Endometrial microvascular endothelial cells (primary cell): ENCODE data around the gene CASP3. TPM values are rescaled to one million over a fixed set of nuclear protein-coding genes. Genes with fewer than 3 reads are reported as not detected.
"Not testable (repeated sequence)": the region's sequence is repeated elsewhere in the genome, so short reads cannot be mapped to it uniquely, and the experiment has no call there.

Source experiments
- in situ Hi-C: cut with HindIII; loops from 2 replicates; pipeline ENCODE4 v1.10.0; 2017; ENCODE audit warnings: low sequenced_read_pairs, low pct_unique_long_range_greater_than_20kb; ENCODE audit errors: inconsistent ontology term
- total RNA-seq: library from RNA; depleted of rRNA; stranded (reverse); fragments of >200 nt; gene quantifications from one replicate; pipeline ENCODE4 v1.2.3, GENCODE V29; 2015; ENCODE audit errors: inconsistent ontology term

CASP3 gene
- total RNA-seq, 1 donor from 2014 or later: 50.5 TPM

DNA sequence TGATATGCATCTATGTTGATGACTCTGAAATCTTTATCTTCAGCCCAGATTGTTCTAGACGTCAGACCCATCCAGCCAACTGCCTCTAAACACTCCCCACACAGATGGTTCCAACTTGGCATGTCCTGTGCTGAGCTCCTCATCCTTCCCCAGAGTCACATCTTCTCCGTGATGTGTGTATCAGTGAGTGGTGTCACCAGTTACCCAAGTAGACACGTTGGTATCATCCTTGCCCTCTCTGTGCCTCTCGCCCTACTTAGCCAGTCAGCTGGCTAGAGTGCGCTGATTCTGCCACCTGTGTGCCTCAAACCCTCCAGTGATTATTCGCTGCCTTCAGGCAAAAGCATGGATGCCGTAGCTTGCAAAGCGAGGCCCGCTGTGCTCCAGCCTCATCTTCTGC, 18.8 kb upstream of the CASP3 start:
- in situ Hi-C loops: no loop called here

DNA sequence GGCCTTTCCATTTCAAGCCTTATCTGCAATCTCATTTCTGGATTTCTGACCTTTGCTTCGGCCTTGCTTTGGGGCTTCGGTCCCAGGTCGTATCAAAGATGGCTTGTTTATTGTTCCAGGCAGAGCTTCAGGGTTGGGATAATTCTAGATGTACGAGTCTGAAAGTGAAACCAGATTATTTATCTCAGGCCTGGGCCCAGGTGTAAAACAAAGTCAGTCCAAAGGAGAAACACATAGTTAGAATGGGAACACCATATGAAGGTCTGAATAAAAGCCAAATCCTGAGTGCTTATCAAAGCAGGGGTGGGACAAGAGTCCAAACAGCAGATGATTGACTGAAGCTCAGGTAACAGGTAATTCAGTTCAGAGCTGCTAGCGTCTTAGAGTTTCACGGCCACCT, 17.4 kb upstream of the CASP3 start:
- in situ Hi-C loops: no loop called here

DNA sequence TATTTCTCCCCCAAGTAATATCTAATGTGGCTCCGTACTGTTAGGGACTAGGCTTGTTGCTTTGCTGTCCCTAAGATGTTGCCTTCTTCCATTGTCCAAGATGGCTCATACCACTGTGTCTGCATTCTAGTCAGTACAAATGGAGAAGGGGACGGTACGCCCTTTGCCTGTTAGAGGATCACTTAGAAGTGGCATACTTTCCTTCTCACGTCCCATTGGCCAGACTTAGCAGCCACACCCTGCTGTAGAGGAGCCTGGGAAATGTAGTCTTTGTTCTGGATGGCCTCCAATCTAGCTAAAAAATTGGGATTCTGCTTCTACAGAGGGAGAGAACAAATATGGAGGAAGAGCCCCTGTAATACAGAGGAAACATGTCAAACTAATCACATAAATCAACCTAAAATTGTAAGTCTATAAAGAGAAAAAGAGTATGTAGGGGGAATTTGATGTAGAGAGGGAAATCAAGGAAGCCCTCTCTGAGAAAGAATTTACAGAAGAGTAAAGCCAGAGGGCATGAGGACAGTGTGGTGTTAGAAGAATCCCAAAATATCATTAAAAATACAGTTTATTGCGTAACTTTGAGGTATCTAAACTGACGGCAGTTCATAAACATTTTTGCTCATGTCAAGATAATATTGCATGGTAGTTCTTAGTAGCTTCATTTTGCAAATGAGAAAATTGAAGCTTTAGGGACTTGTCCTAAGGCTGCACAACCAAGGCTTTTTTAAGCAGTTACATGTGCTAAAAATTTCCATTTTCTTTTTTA, 15.4 kb upstream of the CASP3 start:
- in situ Hi-C loops: no loop called here

DNA sequence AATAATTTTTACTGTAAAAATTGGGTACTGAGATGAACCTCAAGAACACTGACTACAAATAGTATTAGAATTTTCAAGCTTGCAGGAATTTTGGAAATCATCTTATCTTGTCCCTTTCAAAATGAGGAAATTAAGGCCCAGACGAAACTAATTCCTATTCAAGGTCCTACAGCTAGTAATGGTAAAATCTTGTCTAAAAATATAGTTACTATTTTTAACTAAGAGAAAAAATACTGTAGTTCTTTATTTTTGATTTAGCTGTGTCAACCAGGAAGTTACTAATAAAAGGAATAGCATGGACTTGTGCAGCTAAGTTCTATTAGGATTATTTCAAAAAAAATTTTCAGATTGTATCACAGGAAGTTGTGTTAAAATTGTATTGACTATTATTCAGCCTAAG, 13.0 kb upstream of the CASP3 start:
- in situ Hi-C loops: no loop called here

DNA sequence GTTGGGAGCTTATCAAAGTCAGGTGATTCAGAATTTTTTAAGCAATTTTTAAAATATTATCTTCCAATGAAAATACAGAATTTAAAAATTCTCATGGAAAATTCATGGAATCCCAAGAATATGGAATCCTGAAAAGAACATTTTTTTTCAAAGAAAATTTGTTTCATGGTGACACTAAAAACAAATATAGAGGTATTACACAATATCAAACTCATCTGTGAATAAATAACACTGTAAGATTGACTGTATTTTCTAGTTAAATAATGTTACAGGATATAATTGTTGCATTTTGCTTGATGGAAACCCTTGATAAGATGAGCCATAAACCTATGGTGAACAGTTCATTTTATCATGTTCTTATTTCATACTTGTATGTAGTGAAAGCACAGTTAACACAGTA, 11.7 kb upstream of the CASP3 start:
- in situ Hi-C loops: no loop called here

DNA sequence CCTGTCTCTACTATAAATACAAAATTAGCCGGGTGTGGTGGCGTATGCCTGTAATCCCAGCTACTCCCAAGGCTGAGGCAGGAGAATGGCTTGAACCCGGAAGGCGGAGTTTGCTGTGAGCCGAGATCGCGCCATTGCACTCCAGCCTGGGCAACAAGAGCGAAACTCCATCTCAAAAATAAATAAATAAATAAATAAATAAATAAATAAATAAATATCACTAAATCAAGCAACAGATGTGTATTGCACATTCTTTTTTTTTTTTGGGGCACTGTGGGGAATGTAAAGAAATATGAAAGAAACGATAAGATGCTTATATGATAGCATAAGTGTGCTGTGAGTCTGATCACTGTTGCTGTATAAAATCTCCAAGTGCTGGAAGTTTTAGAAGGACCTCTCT, 8.6 kb upstream of the CASP3 start:
- in situ Hi-C loops: not testable (repeated sequence)

DNA sequence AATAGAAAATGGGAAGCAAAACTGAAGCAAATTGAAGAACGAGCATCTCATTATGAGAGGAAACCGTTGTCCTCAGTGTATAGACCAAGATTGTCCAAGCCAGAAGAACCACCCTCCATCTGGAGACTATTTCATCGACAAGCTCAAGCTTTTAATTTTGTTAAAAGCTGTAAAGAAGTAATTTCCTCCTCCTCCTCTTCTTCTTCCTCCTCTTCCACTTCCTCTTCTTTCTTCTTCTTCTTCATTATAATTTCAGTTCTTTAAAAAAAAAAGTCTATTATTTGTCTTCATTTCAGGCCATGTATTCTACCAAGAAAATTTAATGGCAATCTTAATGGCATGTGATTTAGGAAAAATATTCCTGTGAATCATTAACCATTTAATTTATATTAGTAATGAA, 7.9 kb upstream of the CASP3 start:
- in situ Hi-C loops: no loop called here

DNA sequence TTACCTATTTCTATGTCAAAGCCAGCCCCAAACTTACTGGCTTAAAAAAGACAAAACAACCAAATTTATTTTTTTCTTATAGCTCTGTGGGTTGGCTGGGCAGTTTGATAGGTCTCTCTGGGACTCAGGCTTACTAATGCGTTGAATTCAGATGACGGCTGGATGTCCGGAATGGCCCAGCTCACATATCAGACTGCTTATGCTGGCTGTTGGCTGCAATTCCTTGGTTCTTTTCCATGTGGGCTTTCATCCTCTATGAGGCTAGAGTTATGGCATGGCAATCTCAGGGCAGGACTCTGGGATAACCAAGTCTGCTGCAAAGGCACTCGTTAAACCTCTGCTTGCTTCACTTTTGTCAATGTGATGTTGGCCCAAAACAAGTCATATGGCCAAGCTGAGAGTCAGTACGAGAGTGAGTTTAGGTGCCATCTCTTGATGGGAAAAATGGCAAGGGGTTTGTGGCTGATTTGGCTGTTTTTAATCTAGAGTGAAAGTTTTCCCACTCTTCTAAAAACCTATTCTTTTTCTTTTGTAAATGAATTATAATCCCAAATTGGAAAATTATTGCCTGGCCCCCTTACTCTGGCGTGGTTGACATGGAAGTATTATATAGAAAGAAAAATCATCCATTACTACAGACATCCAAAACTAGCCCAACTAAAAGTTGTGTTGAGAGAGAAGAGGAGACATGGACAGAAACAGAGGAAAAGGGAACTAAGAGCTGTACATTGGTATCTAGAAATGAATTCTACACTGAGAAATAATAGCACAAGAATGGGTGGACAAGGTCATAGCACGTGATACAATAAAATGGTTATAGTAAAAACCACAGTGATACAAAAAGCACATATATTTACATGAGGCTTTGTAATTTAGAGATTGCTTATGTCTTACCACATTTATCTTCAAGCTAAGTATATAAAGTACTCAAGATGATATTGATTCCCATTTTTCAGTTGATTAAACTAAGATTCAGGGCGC, 6.9 kb upstream of the CASP3 start:
- in situ Hi-C loops: no loop called here

DNA sequence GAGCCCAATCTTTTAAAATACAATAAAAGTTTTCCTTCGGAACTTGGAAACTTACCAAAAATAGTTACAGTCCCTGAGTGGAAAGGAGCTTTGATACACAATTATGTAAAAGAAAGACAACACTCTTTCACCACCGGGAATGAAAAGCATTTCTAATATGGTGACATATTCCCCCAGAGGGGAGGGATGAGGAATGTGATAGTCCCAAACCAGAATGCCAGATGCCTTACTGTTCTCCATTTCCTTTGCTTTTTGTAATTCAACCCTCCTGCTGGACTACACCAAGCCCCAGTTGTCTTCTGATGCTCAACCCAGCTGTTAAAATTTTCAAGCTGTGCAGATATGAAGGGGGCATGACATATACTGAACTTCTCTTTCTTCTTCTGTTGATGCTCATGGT, 4.4 kb upstream of the CASP3 start:
- in situ Hi-C loops: no loop called here

DNA sequence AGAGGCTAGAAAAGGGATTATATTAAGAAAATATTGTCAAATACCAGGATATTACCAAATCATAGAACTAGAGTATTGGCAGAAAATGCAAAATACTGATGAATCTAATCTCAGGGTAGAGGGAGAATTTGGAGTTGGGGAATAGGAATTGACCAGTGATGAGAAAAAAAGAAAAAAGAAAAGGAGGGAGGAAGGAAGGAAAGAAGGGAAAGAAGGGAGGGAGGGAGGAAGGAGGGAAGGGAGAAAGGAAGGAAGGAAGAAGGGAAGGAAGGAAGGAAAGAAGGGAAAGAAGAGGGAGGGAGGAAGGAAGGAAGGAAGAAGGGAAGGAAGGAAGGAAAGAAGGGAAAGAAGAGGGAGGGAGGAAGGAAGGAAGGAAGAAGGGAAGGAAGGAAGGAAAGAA, 3.4 kb upstream of the CASP3 start:
- in situ Hi-C loops: not testable (repeated sequence)

DNA sequence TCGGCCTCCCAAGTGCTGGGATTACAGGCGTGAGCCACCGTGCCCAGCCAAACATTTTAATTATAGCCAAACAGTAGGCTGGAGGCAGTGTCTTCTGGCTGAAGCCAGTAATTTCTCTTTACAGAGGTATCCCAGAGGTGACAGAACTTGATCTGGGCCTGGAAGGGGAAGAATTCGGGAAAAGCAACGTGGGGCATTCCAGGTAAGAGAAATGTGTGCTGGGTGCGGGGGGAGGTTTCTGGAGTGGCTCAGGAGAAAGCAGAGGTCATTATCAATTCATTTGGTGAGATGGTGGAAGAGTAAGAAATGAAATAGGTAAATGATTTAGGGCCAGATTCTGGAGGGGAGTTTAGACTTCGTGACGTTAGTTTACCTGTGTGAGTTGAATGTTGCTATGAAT, 2.7 kb upstream of the CASP3 start:
- in situ Hi-C loops: no loop called here

DNA sequence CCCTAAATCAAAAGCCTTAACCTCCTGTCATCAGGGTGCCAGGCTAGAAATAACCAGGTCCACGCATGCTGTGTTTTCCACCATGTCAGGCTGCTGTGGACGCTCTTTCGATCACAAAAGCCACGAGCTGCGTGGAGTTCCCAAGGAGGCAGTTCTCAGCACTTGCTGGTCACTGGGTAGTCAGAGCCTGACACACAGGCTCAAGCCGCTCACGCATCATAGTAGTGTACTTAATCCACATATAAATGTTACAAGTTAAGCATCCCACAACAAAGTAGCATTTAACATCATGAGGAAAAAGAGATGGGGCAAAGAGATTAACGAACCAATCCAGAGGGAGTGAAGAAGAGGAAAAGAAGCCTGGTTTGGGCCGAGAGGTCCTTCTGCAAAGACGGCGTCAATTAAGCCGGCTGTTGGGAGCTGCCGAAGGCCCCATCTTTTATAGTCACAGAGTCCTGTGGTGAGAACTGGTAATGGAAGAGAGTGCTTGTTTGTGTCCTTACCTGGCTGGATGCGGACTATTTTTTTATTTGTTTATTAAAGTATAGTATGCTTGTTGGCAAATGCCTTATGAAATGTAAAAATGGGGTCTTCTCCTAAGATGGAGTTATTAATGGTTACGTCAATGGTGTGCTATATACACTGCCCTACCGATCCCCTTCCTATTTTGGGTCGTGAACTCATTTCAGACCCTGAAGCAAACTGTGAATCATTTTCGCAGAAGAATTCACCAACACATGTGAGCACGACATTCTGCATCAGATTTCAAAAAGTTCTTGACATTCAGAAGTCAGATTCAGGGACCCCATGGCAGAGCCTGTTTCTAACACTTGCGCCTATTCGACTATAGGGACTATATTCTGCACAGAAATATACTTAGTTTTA, 966 bp upstream of the CASP3 start:
- in situ Hi-C loops: loop anchor here (25.0 kb wide), 1 partner anchor 388 kb away; no protein-coding TSS in a partner anchor

DNA sequence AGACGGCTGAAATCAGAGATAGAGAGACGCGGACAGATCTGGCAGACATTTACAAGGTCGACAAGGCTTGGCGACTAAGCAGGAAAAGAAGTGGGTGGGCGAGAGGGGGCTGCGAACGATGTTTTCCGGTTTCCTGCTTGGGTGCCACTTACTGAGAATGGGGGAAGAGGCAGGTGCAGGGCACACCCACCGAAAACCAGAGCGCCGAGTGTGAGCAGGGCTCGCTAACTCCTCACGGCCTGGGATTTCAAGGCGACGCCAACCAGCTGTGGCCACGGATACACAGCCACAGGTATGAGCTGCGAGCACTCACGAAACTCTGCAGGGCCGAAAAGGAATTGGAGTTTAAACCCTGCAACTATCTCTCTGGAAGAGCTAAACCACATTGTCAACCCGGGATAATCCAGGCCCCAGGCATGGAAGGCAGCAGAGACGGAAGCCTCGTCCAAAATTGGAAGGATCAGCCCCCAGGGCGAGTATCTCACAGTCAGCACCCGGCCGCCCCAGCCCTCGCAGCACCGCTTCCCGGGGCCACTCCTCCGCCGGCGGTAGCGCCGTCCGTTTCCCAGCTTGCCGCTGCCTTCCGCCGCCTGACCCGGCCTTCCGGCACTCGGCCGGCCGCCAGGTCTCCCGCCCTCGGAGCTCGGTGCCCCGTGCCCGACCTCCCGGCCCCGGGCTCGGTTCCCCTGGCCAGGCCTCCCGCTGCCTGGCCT, 778 bp downstream of the CASP3 start:
- in situ Hi-C loops: loop anchor here (25.0 kb wide), 1 partner anchor 386 kb away; no protein-coding TSS in a partner anchor

DNA sequence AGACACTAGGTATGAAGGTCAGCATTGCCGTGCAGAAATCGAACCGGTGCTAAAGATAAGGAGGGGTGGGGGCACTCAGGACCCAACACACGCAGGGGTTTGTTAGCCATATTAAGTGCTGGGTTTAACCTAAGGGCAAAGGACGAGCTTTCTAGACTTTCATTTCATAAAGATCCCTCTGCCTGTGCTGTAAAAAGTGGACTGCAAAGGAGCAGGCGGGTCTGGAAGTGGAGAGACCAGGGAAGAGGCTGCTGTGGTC, 1.3 kb downstream of the CASP3 start:
- in situ Hi-C loops: loop anchor here (25.0 kb wide), 1 partner anchor 386 kb away; no protein-coding TSS in a partner anchor

DNA sequence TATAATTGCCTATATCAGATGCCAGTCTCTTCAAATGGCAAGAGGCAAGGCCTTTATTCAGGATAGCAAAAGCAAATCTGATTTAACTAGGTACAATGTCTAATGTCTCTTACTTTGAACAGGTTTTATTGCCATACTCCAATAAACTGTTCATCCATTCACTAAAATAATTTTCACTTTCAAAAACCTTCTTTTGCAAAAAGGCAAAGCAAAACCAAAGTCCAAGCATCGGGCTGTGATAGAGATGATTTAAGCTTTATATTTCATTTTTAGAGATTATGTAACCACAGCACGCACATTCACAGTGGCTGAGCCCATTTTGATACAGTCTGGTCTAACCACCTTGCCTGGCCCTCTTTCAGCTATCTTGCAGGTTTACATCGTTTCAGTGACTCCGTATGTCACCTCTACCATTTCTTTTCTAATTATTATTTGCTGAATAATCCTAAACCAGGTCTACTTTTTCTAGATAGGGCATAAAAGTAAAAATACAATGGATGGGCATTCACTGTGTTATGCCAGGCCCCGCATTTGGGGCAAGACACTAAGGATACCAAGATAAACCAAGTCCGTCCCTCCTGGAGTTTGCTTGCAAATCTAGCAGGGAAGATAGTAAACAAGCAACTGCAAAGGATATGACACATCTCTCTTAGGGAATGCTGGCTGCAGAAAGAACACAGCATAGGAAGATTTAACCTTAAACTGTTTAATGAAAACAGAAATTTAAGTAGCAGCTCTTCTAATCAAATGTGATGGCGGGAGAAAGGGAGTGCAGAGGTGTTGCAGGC, 1.8 kb downstream of the CASP3 start:
- in situ Hi-C loops: loop anchor here (25.0 kb wide), 1 partner anchor 385 kb away; no protein-coding TSS in a partner anchor

DNA sequence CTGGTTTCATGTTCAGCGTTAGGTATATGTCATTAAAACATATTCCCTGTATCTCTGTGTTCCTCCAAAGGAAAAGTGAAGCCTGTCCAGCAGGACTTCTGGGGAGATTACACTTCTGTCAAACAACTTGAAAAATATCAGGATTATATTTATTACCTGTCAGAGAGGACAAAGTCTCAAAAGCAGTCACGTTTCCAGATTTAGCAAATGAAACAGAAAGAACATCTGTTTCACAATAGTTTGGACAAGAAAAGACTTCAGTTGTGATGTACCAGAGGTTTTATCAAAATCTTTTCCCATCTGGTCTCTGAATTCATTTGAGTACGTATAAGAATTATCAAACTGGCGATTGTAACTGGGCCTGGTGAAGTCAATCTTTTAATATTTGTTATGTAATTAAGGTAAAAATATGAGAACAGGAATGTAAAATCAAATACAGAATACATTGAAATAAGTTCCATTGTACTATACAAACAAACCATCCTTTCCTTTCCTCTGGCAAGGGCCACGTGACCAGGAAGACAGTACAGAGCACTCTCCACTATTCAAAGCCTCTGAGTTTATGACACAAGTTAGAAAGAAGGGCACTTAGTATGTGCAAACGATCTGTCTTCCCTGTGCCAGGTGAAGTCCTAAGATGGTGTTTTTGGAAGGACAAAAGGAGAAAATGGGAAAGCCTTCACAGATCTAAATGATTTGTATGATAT, 3.2 kb downstream of the CASP3 start:
- in situ Hi-C loops: loop anchor here (25.0 kb wide), 1 partner anchor 384 kb away; no protein-coding TSS in a partner anchor
